ENCODE data around the gene CHEK1. TPM values are rescaled to one million over a fixed set of nuclear protein-coding genes. Genes with fewer than 3 reads are reported as not detected.

CHEK1 gene
- total RNA-seq, 1 donor from 2014 or later, result 161 TPM

DNA sequence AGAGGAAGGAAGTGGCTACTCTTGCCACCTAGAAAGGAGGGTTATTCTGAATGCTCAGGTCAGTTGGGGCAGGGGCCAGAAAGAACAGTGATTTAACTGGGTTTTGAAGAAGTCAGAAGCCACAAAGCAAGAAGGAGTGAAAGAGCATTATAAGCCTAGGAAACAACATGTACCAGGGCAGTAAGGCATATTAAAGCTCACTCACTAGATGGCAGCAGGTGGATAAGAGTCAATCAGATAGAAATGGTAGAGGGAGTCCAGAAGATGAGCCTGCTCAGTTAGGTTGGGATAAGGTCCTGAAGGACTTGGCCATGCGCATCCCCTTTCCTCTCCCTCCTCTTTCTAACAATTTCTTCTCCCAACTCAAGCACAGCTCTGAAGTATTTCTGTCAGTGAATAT lies 99.2 kb downstream of the CHEK1 start:
- TF ChIP-seq EZH2phosphoT487 (IDR thresholded peaks at IDR 0.05) (no peak), EZH2 (IDR thresholded peaks at IDR 0.05) (no peak)
- TF ChIP-seq, protein P1, sequence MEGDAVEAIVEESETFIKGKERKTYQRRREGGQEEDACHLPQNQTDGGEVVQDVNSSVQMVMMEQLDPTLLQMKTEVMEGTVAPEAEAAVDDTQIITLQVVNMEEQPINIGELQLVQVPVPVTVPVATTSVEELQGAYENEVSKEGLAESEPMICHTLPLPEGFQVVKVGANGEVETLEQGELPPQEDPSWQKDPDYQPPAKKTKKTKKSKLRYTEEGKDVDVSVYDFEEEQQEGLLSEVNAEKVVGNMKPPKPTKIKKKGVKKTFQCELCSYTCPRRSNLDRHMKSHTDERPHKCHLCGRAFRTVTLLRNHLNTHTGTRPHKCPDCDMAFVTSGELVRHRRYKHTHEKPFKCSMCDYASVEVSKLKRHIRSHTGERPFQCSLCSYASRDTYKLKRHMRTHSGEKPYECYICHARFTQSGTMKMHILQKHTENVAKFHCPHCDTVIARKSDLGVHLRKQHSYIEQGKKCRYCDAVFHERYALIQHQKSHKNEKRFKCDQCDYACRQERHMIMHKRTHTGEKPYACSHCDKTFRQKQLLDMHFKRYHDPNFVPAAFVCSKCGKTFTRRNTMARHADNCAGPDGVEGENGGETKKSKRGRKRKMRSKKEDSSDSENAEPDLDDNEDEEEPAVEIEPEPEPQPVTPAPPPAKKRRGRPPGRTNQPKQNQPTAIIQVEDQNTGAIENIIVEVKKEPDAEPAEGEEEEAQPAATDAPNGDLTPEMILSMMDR (IDR thresholded peaks at IDR 0.05), result peak; percentile 47
- Histone ChIP-seq H3K4me3 (no peak overlapping the region), H3K9ac (no peak overlapping the region), H3K36me3 (no peaks in the 10 kb centered on the region), H3K4me1 (no peaks in the 10 kb centered on the region), H3K27ac (no peak overlapping the region), H3F3A (ENCODE audit: low read depth) (no peaks in the 10 kb centered on the region), H2AFZ (replicated peaks) (no peak overlapping the region), H3K27me3 (no peaks in the 10 kb centered on the region), H3K4me2 (no peak overlapping the region), H3K79me2 (ENCODE audit: low read depth) (no peaks in the 10 kb centered on the region), H3K9me3 (ENCODE audit: low read depth) (no peaks in the 10 kb centered on the region), H4K20me1 (ENCODE audit: low read depth) (no peaks in the 10 kb centered on the region)
- peaks cover 8% of the 10 kb centered on the region for H3K27me3 Mint-ChIP-seq (ENCODE audit: insufficient read depth, low read depth)
- no peaks in the 10 kb centered on the region for H3K36me3 Mint-ChIP-seq
- DNase-seq (ENCODE audit: low spot score), result peak; percentile 34
- H3K9me3 Mint-ChIP-seq, result no peaks in the 10 kb centered on the region
- no peaks in the 10 kb centered on the region for H3K4me1 Mint-ChIP-seq
- H3K4me3 Mint-ChIP-seq, result no peak overlapping the region
- H3K27ac Mint-ChIP-seq, result no peak overlapping the region

Small RNA genes within 50 kb of the gene (small RNA-seq; reads per million reads assigned to genes)
- gene RNU2-35P, result not detected

Other genes starting within 250 kb of the CHEK1 start
- gene FEZ1, start 128.9 kb upstream of the CHEK1 start, total RNA-seq (ENCODE audit: low replicate concordance), result 187 and 197 TPM in 2 replicates
- 99.8 and 103 TPM in 2 replicates for gene EI24, start 55.7 kb upstream of the CHEK1 start, total RNA-seq (ENCODE audit: low replicate concordance)
- 111 and 157 TPM in 2 replicates for gene STT3A, start 32.3 kb upstream of the CHEK1 start, total RNA-seq (ENCODE audit: low replicate concordance)
- gene ACRV1, start 55.7 kb downstream of the CHEK1 start, total RNA-seq (ENCODE audit: low replicate concordance), result 0.47 and 0.56 TPM in 2 replicates
- gene PATE1, start 121.1 kb downstream of the CHEK1 start, total RNA-seq (ENCODE audit: low replicate concordance), result not detected in 2 replicates
- gene PATE2, start 153.7 kb downstream of the CHEK1 start, total RNA-seq (ENCODE audit: low replicate concordance), result 0.24 TPM in 1 of 2 replicates, not detected in the other
- gene PATE3, start 163.0 kb downstream of the CHEK1 start, total RNA-seq (ENCODE audit: low replicate concordance), result not detected in 2 replicates
- gene PATE4, start 208.2 kb downstream of the CHEK1 start, total RNA-seq (ENCODE audit: low replicate concordance), result not detected in 2 replicates